ENCODE measurements around the gene TM4SF20. TPM values are rescaled to one million over a fixed set of nuclear protein-coding genes. Genes with fewer than 3 reads are reported as not detected.

The TM4SF20 gene
- total RNA-seq, 1 experiment from 2014 or later, result not detected

DNA sequence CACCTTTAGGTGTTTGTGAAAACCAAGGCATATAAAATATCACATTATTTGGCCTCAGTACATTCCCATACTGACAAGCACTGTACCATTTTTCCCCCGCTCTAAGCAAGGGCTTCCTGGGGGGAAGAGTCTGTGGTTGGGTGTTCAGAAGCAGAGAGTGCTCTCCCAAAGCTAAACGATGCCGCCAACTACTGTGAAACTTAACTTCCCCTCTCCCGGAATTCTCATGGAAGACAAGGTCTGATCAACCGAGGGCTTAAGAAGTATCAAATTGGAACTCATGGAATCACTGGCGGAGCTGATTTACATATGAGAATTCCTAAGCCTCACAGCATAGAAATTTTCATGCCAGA is 54.5 kb downstream of the TM4SF20 start:
- ChIA-PET POLR2A (ENCODE audit: unreplicated experiment) (interaction anchor here (0.7 kb wide), 1 partner anchor 1322 kb away, joined by 6 read pairs; no protein-coding TSS in a partner anchor), CTCF (interaction anchor here (0.5 kb wide), 1 partner anchor 841 kb away, joined by 9 read pairs; no protein-coding TSS in a partner anchor)
- H2AFZ ChIP-seq, result peak overlapping the region; percentile 94
- no peaks in the 10 kb centered on the region; the same call in 1 of the 2 replicates for H4K20me1 ChIP-seq (ENCODE audit: insufficient read depth)
- no peaks in the 10 kb centered on the region for H3K27me3 ChIP-seq (ENCODE audit: insufficient read depth, low read depth)
- peak overlapping the region; percentile 81 for H3K4me2 ChIP-seq
- BruUV-seq (replicated peaks), result TSS peak; percentile 87
- peak overlapping the region; percentile 83 for H3K27ac ChIP-seq
- 0 out of 2 replicates have a peak, but pooled peaks cover 6% of the 10 kb centered on the region for H3F3A ChIP-seq (ENCODE audit: insufficient read depth, low read depth)
- peak overlapping the region; percentile 98 for H3K4me3 ChIP-seq
- H3K79me2 ChIP-seq (ENCODE audit: low read depth), result peaks cover 50% of the 10 kb centered on the region
- TF ChIP-seq, protein P1, sequence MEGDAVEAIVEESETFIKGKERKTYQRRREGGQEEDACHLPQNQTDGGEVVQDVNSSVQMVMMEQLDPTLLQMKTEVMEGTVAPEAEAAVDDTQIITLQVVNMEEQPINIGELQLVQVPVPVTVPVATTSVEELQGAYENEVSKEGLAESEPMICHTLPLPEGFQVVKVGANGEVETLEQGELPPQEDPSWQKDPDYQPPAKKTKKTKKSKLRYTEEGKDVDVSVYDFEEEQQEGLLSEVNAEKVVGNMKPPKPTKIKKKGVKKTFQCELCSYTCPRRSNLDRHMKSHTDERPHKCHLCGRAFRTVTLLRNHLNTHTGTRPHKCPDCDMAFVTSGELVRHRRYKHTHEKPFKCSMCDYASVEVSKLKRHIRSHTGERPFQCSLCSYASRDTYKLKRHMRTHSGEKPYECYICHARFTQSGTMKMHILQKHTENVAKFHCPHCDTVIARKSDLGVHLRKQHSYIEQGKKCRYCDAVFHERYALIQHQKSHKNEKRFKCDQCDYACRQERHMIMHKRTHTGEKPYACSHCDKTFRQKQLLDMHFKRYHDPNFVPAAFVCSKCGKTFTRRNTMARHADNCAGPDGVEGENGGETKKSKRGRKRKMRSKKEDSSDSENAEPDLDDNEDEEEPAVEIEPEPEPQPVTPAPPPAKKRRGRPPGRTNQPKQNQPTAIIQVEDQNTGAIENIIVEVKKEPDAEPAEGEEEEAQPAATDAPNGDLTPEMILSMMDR (conservative IDR thresholded peaks at IDR 0.05), result no peak
- no peak for TF ChIP-seq EZH2 (IDR thresholded peaks at IDR 0.05; ENCODE audit: low read depth)
- H3K9me2 ChIP-seq (ENCODE audit: insufficient read depth), result no peaks in the 10 kb centered on the region
- peaks cover 12% of the 10 kb centered on the region; the same call in 1 of the 2 replicates for H3K36me3 ChIP-seq (ENCODE audit: low read depth)
- intact Hi-C loops (cut with micrococcal nuclease; ENCODE audit: unreplicated experiment), result loop anchor here (1.0 kb wide), 1 partner anchor 13 kb away; no protein-coding TSS in a partner anchor
- H3K9me3 ChIP-seq (ENCODE audit: insufficient read depth, low read depth), result no peaks in the 10 kb centered on the region
- peak in 1 of 2 experiments; percentile 14 for DNase-seq
- peaks cover 25% of the 10 kb centered on the region for H3K4me1 ChIP-seq (replicated peaks; ENCODE audit: insufficient read depth)

DNA sequence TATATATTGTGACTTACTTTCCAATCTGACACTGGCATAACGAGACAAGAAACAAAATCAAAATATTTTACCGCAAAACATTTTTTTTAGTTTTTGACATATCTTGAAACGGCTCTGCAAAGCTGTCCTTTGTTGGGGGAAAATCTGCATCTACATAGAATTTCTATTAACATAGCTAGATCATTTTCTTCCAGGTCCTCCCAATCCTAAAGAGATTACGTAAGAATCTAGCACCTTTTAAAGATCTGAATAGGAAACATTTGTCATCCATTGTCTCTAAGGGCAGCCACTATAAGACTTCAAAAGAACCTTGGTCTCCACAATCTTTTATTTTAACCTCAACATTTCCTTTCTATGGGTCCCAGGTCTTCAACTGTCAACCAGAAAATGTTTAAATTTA is 55.3 kb downstream of the TM4SF20 start:
- intact Hi-C loops (cut with micrococcal nuclease; ENCODE audit: unreplicated experiment), result loop anchor here (1.0 kb wide), 1 partner anchor 13 kb away; no protein-coding TSS in a partner anchor
- peak overlapping the region; percentile 98 for H3K4me3 ChIP-seq
- peaks cover 25% of the 10 kb centered on the region for H3K4me1 ChIP-seq (replicated peaks; ENCODE audit: insufficient read depth)
- peaks cover 4% of the 10 kb centered on the region; the same call in 1 of the 2 replicates for H3K36me3 ChIP-seq (ENCODE audit: low read depth)
- no peaks in the 10 kb centered on the region for H3K9me3 ChIP-seq (ENCODE audit: insufficient read depth, low read depth)
- H4K20me1 ChIP-seq (ENCODE audit: insufficient read depth), result no peaks in the 10 kb centered on the region; the same call in 1 of the 2 replicates
- peaks cover 42% of the 10 kb centered on the region for H3K79me2 ChIP-seq (ENCODE audit: low read depth)
- BruUV-seq (replicated peaks), result no TSS peak
- no peaks in the 10 kb centered on the region for H3K9me2 ChIP-seq (ENCODE audit: insufficient read depth)
- no peak for TF ChIP-seq EZH2 (IDR thresholded peaks at IDR 0.05; ENCODE audit: low read depth)
- TF ChIP-seq, protein P1 (conservative IDR thresholded peaks at IDR 0.05), result no peak
- no peaks in the 10 kb centered on the region for H3K27me3 ChIP-seq (ENCODE audit: insufficient read depth, low read depth)
- DNase-seq, result no peak
- H3K4me2 ChIP-seq, result peak overlapping the region; percentile 81
- POLR2A ChIA-PET (ENCODE audit: unreplicated experiment), result no interaction called here
- no peak overlapping the region for H2AFZ ChIP-seq
- no peak overlapping the region for H3K27ac ChIP-seq
- CTCF ChIA-PET, result no interaction called here
- 0 out of 2 replicates have a peak, but pooled peaks cover 6% of the 10 kb centered on the region for H3F3A ChIP-seq (ENCODE audit: insufficient read depth, low read depth)

DNA sequence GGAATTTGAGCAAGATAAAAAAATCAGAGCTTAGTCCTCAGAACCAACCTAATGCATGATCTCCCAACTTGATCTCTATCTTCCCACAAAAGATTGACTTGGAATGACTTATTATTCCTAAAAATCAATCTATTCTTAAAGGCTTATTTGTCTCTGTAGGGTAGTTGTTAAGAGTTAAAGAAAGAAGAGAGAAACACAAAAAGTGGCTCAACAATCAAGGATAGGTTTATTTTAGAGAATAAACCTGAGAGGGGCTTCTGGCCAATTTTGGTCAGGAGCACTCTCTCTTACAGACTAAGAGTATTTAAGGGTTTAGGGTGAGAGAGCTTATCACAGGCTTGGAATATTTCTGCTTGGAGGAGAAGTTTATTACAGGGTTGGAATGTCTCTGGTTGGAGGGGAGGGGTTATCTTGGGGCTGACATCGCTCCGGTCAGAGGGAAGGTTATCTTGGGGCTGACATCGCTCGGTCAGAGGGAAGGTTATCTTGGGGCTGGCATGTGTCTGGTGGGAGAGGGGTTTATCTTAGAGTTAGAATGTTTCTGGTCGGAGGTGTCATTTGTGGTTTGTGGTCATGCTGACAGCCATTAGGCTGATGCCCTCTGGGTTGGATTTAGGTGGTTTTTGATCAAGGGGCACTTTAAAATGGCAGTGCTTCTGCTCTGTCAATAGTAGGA is 56.4 kb downstream of the TM4SF20 start:
- Histone ChIP-seq H3F3A (ENCODE audit: insufficient read depth, low read depth) (0 out of 2 replicates have a peak, but pooled peaks cover 6% of the 10 kb centered on the region), H3K27ac (no peak overlapping the region), H3K36me3 (ENCODE audit: low read depth) (no peaks in the 10 kb centered on the region), H3K9me2 (ENCODE audit: insufficient read depth) (no peaks in the 10 kb centered on the region), H3K79me2 (ENCODE audit: low read depth) (peaks cover 30% of the 10 kb centered on the region), H3K27me3 (ENCODE audit: insufficient read depth, low read depth) (no peaks in the 10 kb centered on the region), H3K9me3 (ENCODE audit: insufficient read depth, low read depth) (no peaks in the 10 kb centered on the region), H4K20me1 (ENCODE audit: insufficient read depth) (no peaks in the 10 kb centered on the region; the same call in 1 of the 2 replicates), H3K4me1 (replicated peaks; ENCODE audit: insufficient read depth) (peaks cover 25% of the 10 kb centered on the region), H2AFZ (no peak overlapping the region), H3K4me2 (no peak overlapping the region), H3K4me3 (no peak overlapping the region)
- no peak for TF ChIP-seq EZH2 (IDR thresholded peaks at IDR 0.05; ENCODE audit: low read depth)
- TF ChIP-seq, protein P1 (conservative IDR thresholded peaks at IDR 0.05), result no peak
- BruUV-seq (replicated peaks), result no TSS peak
- ChIA-PET CTCF (interaction anchor here (0.6 kb wide), 1 partner anchor 444 kb away, joined by 3 read pairs; no protein-coding TSS in a partner anchor), POLR2A (ENCODE audit: unreplicated experiment) (no interaction called here)
- DNase-seq, result no peak
- intact Hi-C loops (cut with micrococcal nuclease; ENCODE audit: unreplicated experiment), result no loop called here

Measured in PC-9 (cell line).